Right ventricle myocardium inferior (tissue), 1 donor: ENCODE measurements around the gene SETX. TPM values are rescaled to one million over a fixed set of nuclear protein-coding genes. Genes with fewer than 3 reads are reported as not detected.
"Not testable (repeated sequence)": the region's sequence is repeated elsewhere in the genome, so short reads cannot be mapped to it uniquely, and the experiment has no call there.

ENCODE experiments used
- ATAC-seq: fragments of 200-7000 bp; cut with Tn5 transposase; one replicate; pipeline ENCODE4 v1.9.1; 2020; ENCODE audit warnings: mild to moderate bottlenecking, moderate library complexity
- DNase-seq: peaks from one replicate; pipeline ENCODE4 v3.0.0; 2021; ENCODE audit errors: missing footprints
- intact Hi-C: fragments of 100-400 bp; cut with DNase I; formaldehyde crosslinking; loops from one replicate; pipeline ENCODE4 v1.11.0; 2022
- total RNA-seq: library from RNA; stranded (reverse); fragmentation: NEBNext Ultra II Directional; extraction: Animal tissue kit (Norgen Biotek cat#: 25700); gene quantifications from one replicate; pipeline ENCODE4 v1.2.1, GENCODE V29; 2021
- donor health status: DM: no; HTN: yes; CAD: no; lungs with severe emphysema.

The SETX gene
- total RNA-seq, 1 donor from 2014 or later: 20.5 TPM

DNA sequence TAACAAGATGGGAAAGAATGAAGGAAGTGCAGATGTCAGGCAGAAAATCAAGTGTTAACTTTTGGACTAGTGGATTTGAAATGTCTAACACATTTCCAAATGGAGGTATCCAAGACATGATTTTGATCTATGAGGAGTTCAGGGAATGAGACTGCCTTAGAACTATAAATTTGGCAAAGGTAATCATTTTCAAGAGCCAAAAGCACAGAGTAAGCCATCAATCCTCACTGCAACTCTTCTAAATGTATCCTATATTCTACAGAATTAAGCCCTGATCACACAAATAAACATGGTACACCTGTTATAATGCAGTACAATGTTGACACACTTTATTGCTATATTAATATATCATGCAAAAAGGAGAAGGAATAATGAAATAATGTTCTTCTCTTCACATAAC lies 55.6 kb downstream of the SETX start:
- ATAC-seq: no peak

DNA sequence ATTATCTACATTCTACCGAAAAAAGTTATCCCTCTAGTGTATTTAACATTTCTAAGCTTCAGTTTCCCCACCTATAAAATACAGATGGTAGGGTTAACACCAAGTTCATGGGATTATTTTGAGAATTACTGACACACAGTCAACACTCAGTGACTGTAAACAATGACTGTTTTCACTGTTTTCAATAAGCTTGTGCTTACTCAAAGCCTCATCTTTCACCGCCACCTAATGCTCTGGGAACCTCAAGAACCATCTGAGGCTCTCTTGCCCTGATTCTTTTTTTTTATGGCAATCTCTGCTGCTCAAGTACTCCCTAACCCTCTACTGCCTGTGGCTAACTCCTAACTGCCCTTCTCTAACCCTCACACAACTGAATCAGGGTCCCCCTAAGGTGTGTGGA lies 59.6 kb downstream of the SETX start:
- intact Hi-C loops: no loop called here
- ATAC-seq (no peak), DNase-seq (no peak)

More for the DNA sequence above, 55.6 kb downstream of the SETX start:
- no peak for DNase-seq
- intact Hi-C loops: no loop called here

DNA sequence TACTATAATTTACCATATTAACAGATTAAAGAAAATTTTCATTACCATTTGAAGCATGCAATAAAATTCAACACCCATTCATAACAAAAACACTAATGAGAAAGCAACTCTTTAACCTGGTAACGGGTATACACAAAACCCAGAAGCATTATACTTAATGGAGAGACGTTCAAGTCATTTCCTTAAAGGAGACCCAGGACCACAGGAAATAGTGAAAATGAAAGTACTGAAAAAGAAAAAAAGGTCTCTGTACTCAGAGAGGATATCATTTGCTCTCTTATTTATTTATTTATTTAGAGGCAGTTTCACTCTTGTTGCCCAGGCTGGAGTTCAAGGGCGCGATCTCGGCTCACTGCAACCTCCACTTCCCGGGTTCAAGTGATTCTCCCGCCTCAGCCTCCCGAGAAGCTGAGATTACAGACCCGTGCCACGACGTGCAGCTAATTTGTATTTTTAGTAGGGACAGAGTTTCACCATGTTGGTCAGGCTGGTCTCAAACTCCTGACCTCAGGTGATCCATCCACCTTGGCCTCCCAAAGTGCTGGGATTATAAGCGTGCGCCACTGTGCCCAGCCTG lies 61.6 kb downstream of the SETX start:
- intact Hi-C loops: no loop called here
- DNase-seq (no peak), ATAC-seq (no peak)

DNA sequence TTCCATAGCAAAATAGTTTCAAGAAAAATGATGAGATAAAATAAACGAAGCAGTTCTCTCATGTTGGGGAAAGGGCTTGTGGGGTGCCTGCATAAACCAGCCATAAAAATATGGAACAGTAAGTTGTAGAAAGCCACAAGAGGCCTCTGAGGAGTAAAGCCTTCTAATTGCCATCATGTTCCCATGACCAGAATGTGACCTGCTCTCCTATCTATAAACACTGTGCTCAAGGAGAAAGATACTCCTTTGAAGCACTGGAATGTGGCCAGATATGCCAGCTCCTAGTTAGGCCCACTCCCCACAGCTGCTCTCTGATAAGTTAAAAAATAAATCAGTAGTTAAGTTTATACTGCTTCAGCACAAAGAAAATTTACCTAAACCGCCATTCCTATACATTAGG lies 65.8 kb downstream of the SETX start:
- ATAC-seq (no peak), DNase-seq (no peak)
- intact Hi-C loops: loop anchor here (10.0 kb wide), 1 partner anchor 46 kb away; no protein-coding TSS in a partner anchor

DNA sequence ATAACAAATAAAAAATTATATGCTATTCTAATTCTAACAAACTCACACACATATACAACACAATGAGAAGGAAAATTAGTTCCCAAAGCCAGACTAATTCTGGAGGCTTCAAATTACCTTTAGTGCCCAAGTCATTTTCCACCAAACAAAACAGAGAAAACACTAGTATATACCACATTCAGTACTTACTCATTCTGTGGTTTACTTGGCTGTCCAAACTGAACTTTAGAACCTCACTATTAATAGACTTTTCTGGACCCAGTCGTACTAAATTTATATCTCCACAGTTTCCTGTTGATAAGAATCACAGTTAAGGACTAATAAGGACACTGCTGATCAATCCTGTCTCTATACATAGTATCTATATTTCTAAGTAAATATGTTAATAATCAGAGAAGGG lies 66.4 kb downstream of the SETX start:
- intact Hi-C loops: loop anchor here (10.0 kb wide), 1 partner anchor 46 kb away; no protein-coding TSS in a partner anchor
- DNase-seq (no peak), ATAC-seq (no peak)

DNA sequence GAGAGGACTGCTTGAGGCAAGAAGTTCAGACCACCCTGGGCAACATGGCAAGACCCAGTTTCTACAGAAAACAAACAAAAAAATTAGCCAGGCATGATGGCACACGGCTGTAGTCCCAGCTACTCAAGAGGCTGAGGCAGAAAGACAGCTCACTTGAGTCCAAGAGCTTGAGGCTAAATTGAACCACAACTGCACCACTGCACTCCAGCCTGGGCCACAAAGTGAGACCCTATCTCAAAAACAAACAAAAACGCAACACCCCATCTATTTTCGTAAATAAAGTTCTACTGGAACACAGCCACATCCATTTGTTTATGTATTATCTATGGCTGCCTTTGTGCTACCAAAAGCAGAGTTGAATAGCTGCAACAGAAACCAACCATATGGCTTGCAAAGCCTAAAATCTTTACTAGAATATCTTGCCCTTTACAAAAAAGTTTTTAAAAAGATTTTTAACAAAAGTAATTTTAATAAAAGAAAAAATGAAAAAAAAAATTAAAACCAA lies 67.5 kb downstream of the SETX start:
- ATAC-seq (no peak), DNase-seq (no peak)
- intact Hi-C loops: loop anchor here (10.0 kb wide), 1 partner anchor 47 kb away; no protein-coding TSS in a partner anchor

DNA sequence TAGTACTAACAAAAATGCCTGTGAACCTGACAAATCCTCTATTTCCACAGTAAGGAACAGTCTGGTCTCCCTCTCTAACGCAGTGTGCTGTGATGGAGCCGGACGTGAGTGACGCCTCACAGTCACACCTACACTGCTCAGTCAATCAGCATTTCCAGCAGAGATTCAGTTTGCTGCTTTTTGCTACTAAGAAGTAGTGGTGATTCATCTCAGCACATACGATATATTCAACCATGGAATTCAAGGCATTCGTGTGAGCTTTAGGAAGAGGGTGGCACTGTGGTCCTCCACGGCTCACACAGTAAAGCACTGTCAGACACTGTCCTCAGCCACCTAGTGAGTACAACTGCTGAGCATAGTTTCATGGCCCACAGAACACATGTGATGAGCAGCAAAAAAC lies 70.9 kb downstream of the SETX start:
- intact Hi-C loops: loop anchor here (10.0 kb wide), 1 partner anchor 51 kb away; no protein-coding TSS in a partner anchor
- no peak for ATAC-seq
- DNase-seq: no peak

DNA sequence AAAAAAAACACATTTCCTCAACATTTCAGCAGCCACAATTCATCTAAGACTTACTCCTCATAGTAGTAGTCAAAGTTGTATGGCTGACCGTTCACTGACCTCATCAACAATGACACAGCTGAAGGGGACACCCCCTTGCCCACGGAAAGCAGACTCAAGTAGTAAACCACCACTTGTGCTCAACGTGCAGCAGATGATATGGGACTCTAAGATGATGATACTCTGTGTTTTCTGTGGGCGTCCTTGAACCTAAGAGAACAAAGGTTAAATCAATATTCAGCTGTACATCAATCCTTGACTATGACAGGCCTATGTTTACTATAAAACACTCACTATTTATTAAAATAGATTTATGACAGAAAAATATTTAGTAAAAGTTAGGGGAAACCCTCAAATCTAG lies 71.6 kb downstream of the SETX start:
- DNase-seq: no peak
- ATAC-seq: no peak
- intact Hi-C loops: loop anchor here (10.0 kb wide), 1 partner anchor 52 kb away; no protein-coding TSS in a partner anchor

DNA sequence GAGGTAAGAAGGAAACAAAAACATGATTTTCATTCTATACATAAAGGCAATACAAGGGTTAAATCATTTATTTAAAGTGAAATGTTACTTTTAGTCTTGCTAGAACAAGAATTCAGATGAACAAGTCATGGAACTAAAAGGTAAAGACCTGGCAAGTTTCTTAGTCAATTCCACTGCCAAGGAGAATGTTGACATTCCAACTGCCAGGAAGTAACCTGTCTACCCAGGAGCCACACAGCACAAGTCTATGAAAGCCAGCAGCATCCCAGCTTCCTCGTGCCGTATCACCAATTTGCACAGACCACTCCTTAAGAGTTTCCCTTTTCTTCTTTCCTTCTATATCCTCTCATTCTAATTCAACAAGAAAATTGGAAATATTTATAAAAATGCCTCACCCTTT lies 79.9 kb downstream of the SETX start:
- no peak for DNase-seq
- ATAC-seq: no peak
- intact Hi-C loops: no loop called here

DNA sequence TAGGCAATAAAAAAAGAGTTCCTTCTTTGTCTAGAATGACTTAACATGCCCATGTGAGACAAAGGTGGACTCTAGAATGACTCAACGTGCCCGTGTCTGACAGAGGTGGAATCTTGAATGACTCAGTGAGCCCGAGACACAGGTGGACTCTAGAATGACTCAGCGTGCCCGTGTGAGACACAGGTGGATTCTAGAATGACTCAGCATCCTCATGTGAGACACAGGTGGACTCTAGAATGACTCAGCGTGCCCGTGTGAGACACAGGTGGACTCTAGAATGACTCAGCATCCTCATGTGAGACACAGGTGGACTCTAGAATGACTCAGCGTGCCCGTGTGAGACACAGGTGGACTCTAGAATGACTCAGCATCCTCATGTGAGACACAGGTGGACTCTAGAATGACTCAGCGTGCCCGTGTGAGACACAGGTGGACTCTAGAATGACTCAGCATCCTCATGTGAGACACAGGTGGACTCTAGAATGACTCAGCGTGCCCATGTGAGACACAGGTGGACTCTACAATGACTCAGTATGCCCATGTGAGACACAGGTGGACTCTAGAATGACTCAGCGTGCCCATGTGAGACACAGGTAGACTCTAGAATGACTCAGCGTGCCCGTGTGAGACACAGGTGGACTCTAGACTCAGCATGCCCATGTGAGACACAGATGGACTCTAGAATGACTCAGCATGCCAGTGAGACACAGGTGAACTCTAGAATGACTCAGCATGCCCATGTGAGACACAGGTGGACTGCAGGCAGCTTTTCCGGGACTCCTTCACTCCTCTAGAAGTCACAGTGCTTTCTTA lies 84.9 kb downstream of the SETX start:
- DNase-seq, ATAC-seq: not testable (repeated sequence)
- intact Hi-C loops: loop anchor here (5.0 kb wide), 1 partner anchor 508 kb away; no protein-coding TSS in a partner anchor

DNA sequence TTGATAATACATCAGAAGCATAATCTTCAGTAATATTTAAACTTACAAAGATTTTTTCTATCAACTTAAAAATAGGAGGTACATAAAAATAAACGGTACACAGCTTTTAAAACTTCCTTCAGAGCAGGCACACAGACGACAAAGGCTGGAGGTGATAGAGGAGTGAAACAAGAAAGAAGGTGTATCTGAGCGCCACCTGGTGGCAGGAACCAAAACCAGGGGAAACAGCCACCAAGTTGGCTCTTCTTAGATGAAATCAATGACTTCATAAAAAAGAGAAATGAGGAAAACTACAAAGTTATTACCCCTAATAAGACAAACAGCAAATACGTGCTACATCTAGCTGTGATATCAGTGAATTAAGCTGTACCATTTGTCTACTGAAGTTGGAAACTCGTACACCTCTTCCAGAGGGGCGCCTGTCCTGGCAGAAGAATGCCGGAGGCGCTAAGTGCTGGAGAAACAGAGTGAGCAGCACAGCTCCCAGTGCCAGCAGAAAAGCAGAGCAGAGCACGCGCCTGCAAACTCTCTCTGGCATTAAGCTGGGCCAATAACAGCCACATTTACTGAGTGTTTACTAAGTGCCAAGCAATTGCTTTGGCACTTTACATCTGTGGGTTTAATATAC lies 85.9 kb downstream of the SETX start:
- ATAC-seq (peak; percentile 60), DNase-seq (no peak)
- intact Hi-C loops: loop anchor here (5.0 kb wide), 1 partner anchor 507 kb away; no protein-coding TSS in a partner anchor

DNA sequence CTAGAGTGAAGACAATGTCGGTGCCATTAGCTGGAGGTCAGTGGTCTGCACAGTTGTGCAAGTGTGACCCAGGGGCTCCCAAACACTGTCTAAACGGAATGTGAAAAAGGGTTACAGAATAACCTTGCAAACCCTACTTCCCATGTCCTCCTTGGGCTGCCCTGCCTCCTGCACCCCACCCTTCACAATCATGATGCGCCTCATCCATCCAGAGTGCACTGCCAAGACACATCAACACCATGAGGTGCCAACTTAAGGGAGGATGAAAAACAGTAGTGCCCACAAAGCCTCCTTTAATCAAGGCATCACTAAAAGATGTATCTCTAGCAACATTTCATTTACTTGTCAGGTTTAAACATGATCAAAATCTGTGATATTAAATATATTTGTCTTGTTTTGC lies 87.1 kb downstream of the SETX start:
- peak; percentile 81 for ATAC-seq
- intact Hi-C loops: loop anchor here (5.0 kb wide), 1 partner anchor 505 kb away; no protein-coding TSS in a partner anchor
- DNase-seq: no peak

DNA sequence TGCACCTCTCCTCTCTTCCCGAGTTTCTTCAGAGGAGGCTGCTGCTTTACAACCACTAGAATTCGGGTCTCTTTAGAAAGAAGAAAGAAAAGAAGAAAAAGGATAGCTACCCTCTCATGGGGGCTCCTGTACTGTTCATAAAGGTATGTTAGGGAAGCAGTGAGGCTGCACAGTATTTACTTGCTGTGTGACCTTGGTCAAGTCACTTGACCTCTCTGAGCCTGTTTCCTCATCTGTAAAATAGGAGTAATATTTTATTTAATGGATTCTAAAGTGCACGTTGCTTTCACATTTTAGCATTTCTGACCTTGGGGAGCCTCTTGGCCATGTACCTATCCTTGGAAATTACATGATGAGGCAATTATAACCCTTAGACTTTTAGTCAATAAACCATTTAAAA lies 88.8 kb downstream of the SETX start:
- ATAC-seq (no peak), DNase-seq (no peak)
- intact Hi-C loops: loop anchor here (5.0 kb wide), 1 partner anchor 504 kb away; no protein-coding TSS in a partner anchor

DNA sequence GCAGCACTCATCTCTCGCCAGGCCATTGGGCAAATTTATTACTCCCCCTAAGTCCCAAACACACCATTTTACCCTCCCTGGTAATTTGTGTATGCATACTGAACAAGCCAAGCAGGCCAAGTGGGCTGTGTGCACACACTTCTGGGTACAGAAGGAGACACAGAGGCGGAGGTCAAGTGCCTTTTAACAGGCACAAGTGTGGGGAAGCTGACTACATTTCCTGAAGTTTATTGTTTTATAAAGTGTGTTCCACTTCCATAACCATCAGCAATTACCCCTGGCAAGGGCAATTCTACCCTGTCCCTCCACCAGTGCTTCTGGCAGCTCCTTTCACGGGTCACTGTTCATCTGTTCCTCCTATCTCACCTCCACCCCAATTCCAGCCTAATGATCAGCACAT lies 93.9 kb downstream of the SETX start:
- no peak for ATAC-seq
- intact Hi-C loops: no loop called here
- DNase-seq: no peak

DNA sequence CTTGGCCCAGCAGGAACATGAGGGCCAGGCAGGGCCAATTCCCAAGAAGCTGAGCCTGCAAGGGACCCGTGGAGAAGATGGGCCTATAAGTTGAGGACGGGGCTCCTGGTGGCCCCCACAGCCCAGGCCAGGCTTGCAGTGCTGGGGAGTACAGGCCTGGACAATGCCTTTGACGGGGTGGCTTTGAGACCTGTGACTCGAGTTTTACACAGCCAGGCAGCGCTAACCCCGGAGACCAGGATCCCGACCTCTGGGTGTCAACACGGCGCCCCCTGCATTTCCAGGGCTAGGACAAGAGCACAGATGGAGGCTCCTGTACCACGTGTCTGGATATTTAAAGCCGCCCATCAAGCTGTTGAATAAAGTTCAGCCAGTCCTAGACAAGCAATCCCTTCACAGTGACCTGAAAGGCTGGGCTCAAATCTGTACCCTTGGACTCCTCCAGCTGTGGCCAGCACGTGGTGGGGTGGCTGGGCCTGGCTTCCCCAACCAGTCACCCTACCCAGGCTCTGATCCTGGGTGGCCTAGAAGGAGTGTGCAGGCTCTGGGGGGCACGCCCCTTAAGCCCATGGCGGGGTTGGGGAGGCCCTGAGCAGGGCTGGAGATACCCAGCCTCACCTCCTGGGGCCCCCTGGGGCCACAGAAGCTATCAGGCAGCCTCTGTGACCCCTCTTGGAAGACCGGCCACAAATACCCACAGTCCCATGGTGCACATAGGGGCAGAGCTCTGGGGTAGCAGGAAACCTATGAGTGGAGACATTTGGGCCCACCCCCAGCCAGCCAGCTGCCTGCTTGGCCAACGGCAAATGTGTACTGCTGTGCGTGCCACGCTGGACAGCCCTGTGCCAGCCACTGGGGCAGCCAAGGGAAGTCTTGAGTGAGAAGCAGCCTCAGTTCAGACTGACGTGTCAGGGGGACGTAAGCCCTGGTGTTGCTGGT lies 104.2 kb downstream of the SETX start:
- ATAC-seq (no peak), DNase-seq (no peak)
- intact Hi-C loops: no loop called here

DNA sequence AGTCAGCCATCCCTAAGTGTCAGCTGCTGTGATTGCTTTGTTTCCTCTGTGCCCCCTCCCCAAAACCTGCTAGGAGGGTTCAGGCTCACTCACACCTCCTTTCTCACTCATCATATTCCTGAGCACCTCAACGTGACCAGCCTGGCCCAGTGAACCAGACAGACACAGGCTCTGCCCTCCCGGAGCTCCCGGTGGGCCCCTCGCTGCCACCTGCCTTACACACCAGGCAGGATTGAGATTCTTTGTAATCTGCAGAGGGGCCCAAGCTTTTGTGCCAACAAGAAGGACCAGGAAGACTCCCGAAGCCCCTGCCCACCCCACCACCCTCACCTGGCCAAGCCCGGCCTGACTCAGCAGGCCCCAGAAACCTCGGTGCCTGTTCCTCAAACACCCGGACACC lies 105.1 kb downstream of the SETX start:
- DNase-seq: no peak
- intact Hi-C loops: no loop called here
- ATAC-seq: no peak

DNA sequence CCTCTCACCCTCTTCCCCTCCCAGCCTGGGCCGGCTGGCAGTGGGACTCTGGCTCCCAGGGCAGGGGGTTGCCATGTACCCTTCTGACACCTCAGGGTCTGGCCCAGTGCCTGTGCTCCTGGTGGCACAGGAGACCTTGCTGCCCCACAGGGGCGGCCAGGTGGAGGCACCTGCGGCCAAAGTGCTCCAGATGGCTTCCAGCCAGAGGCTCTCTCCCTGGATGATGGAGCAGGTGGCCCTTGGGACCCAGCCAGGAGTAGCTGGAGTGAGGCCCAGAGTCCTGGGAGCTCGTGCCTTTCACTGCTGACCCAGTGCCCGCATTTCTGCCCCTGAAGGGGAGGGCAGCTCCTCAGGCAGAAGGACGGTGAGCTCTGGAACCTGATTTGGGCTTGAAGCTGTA lies 105.7 kb downstream of the SETX start:
- peak; percentile 30 for ATAC-seq
- DNase-seq: no peak
- intact Hi-C loops: no loop called here

DNA sequence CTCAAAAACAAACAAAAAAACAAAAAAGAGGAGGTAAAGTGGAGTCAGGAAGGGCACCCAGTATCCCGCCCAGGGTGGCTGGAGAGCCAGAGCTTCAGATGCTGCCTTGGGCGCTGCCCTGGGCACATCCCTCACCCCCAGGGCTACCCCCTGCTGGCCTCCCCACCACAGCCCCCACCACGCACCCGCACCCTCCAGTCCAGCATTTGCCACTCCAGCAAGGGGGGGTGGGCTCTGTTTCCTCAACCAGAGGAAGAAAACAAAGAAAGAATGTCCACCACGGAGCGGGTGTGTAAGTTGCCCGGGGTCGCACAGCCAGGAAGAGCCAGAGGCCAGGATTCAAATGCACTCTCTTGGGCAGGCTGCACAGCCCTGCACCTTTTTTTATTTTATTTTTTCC lies 106.8 kb downstream of the SETX start:
- DNase-seq: no peak
- ATAC-seq: no peak
- intact Hi-C loops: no loop called here
